ENCODE data around the gene ST6GALNAC6.

- no peak for TF ChIP-seq POLR2A (IDR thresholded peaks at IDR 0.05; ENCODE audit: low read length)
- TF ChIP-seq GATA1 (IDR thresholded peaks at IDR 0.05; ENCODE audit: low read depth, low read length): no peak
Measured at GRCh38 chr9:127876764-127877562, 22.4 kb downstream of the ST6GALNAC6 start.

Measured in erythroblast (primary cell).